IPS-20b (cell line): ENCODE results near the gene EFNA1.

ENCODE experiments used
- H3K27ac ChIP-seq: one replicate; pipeline ENCODE4 v1.5.1; 2013; ENCODE audit warnings: low read length
- H3K27me3 ChIP-seq: 2 replicates; pipeline ENCODE4 v1.6.1; 2013; ENCODE audit warnings: mild to moderate bottlenecking, low read length, inconsistent platforms; ENCODE audit not compliant: insufficient read depth
- H3K36me3 ChIP-seq: 2 replicates; pipeline ENCODE4 v1.6.1; 2013; ENCODE audit warnings: low read depth, mild to moderate bottlenecking, inconsistent platforms, low read length, moderate library complexity; ENCODE audit not compliant: insufficient read depth
- H3K4me1 ChIP-seq: 2 replicates; pipeline ENCODE4 v1.6.1; 2013; ENCODE audit warnings: mild to moderate bottlenecking, control low read depth, inconsistent platforms, low read length, moderate library complexity; ENCODE audit not compliant: insufficient read depth
- H3K4me3 ChIP-seq: 2 replicates; pipeline ENCODE4 v1.5.1; 2013; ENCODE audit warnings: mild to moderate bottlenecking, low read length, inconsistent platforms
- H3K9ac ChIP-seq: 2 replicates; pipeline ENCODE4 v1.6.1; 2013; ENCODE audit warnings: low read depth, mild to moderate bottlenecking, inconsistent platforms, low read length, moderate library complexity
- H3K9me3 ChIP-seq: 2 replicates; pipeline ENCODE4 v1.6.1; 2013; ENCODE audit warnings: mild to moderate bottlenecking, low read depth, low read length, inconsistent platforms; ENCODE audit not compliant: insufficient read depth

EFNA1 gene

DNA sequence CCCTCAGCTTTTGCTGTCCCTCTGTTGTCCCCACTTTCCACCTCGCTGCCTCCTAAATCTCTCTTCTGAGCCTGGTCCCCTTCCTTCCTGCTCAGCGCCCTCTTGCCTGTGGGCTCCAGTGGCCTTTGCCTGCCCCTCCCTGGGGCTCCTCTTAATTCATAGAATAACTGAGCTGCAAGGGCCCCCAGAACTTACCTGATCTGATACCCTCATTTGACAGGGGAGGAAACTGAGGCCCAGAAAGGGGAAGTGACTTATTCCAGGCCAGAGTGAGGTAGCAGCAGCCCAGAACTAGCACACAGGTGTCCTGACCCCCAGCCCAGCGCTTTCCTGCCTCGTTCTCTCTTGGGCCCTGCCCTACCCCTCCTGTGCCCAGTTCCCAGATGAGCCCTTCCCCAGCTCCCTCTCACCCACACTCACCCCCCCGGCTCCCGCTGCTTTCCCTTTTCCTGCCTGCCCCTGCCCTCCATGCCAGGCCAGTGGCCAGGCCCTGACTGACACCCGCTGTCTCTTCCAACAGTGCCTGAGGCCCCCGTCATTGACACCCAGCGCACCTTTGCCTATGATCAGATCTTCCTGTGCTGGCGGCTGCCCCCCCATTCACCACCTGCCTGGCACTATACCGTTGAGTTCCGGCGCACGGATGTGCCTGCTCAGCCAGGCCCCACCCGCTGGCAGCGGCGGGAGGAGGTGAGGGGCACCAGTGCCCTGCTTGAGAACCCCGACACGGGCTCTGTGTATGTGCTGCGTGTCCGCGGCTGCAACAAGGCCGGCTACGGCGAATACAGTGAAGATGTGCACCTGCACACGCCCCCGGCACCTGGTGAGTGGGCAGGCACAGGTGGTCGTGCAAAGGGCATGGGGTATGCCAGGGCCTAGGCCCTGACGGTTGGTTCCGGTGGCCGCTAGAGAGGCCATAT is 51.7 kb downstream of the EFNA1 start:
- H3K27ac ChIP-seq, result no peak overlapping the region
- H3K9ac ChIP-seq, result no peak overlapping the region
- peaks cover 42% of the 10 kb centered on the region for H3K36me3 ChIP-seq
- H3K27me3 ChIP-seq, result no peaks in the 10 kb centered on the region
- H3K4me3 ChIP-seq, result no peak overlapping the region
- no peaks in the 10 kb centered on the region for H3K9me3 ChIP-seq
- H3K4me1 ChIP-seq, result peaks cover 7% of the 10 kb centered on the region; the same call in 1 of the 2 replicates

DNA sequence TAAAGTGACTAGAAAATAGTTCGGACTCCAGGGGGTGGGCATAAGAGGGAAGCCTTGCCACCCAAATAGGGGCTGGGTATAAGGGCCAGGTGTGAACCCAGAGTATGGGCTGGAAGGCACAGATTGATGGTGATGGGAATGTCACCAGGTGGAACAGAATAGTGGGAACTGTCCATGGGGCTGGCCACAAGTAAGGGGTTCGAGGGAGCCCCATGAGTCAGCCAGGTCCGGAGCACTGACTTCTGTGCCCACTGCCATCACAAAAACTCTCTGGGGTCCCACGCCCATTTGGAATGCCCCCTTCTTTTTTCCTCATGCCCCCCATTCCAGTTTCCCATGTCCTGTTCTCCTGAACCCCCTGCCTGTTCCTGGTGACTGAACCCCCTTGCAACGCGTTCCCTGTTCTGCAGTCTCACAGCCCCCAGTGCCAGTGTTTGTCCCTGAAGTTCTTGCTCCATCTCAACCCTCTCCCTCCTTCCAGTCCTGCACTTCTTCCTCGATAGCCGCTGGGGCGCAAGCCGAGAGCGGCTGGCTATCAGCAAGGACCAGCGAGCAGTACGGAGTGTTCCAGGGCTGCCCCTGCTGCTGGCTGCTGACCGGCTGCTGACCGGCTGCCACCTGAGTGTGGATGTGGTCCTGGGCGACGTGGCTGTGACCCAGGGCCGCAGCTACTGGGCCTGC is 53.8 kb downstream of the EFNA1 start:
- no peaks in the 10 kb centered on the region for H3K9me3 ChIP-seq
- H3K27ac ChIP-seq, result no peak overlapping the region
- peaks cover 42% of the 10 kb centered on the region for H3K36me3 ChIP-seq
- no peaks in the 10 kb centered on the region for H3K27me3 ChIP-seq
- peaks cover 8% of the 10 kb centered on the region; the same call in 1 of the 2 replicates for H3K4me1 ChIP-seq
- no peak overlapping the region for H3K4me3 ChIP-seq
- H3K9ac ChIP-seq, result no peak overlapping the region

DNA sequence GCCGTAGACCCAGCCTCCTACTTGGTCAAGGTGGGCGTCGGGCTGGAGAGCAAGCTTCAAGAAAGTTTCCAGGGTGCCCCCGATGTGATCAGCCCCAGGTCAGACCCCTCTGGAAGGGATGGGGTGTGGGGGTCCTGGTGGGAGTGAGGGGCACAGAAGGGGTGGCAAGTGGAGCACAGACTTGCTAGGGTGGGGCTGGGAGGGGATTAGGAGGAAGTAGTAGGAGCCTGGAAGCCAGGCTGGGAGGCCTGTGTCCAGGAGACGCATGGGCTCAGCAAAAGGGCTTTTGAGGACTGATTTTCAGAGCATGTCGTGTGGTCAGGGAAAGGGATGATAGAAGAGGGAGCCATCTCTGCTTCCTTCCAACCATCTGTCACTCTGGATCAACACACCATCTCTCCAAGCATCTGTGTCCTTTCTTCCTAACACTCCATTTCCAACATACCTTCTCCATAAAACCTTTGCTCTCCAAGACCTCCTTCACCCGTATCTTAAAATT is 54.4 kb downstream of the EFNA1 start:
- Histone ChIP-seq H3K9me3 (no peaks in the 10 kb centered on the region), H3K9ac (no peak overlapping the region), H3K4me1 (peaks cover 11% of the 10 kb centered on the region; the same call in 1 of the 2 replicates), H3K4me3 (no peak overlapping the region), H3K36me3 (peaks cover 38% of the 10 kb centered on the region), H3K27ac (no peak overlapping the region), H3K27me3 (no peaks in the 10 kb centered on the region)

DNA sequence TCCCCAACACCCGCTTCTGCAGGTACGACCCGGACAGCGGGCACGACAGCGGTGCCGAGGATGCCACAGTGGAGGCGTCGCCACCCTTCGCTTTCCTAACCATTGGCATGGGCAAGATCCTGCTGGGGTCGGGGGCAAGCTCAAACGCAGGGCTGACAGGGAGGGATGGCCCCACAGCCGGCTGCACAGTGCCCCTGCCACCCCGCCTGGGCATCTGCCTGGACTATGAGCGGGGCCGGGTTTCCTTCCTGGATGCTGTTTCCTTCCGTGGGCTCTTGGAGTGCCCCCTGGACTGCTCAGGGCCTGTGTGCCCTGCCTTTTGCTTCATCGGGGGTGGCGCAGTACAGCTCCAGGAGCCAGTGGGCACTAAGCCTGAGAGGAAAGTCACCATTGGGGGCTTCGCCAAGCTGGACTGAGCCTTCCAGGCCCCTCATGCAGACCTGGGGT is 56.1 kb downstream of the EFNA1 start:
- no peak overlapping the region for H3K27ac ChIP-seq
- H3K4me1 ChIP-seq, result peaks cover 11% of the 10 kb centered on the region; the same call in 1 of the 2 replicates
- H3K27me3 ChIP-seq, result no peaks in the 10 kb centered on the region
- no peak overlapping the region for H3K9ac ChIP-seq
- peaks cover 24% of the 10 kb centered on the region for H3K36me3 ChIP-seq
- H3K4me3 ChIP-seq, result no peak overlapping the region
- no peaks in the 10 kb centered on the region for H3K9me3 ChIP-seq

DNA sequence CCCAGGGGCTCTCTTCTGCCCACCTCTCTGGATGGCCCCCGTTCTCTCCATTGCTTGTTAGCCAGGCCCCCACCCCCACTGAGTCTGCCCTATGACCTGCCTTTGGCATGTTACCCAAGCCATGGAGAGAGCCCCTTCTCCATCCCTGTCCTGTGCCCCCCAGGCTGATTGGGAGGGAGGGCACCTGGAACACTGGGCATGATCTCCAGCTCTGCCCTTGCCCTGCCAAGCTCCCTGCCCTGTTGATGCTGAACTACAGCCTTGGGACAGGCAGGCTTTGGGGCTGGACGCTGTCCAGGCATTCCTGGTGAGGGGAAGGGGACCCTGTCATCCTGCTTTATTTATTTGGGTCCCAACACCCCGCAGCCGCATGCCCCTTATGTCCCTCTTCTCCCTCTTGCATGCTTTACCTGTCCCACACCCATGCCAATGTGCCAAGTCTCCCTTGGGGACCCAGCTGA is 56.7 kb downstream of the EFNA1 start:
- H3K27ac ChIP-seq, result no peak overlapping the region
- H3K9me3 ChIP-seq, result no peaks in the 10 kb centered on the region
- peaks cover 18% of the 10 kb centered on the region for H3K36me3 ChIP-seq
- H3K27me3 ChIP-seq, result no peaks in the 10 kb centered on the region
- H3K4me1 ChIP-seq, result peaks cover 11% of the 10 kb centered on the region; the same call in 1 of the 2 replicates
- no peak overlapping the region for H3K9ac ChIP-seq
- H3K4me3 ChIP-seq, result no peak overlapping the region
